GM12865 (cell line): Measurements from ENCODE around the gene GLYR1.
"Not testable (repeated sequence)": the region's sequence is repeated elsewhere in the genome, so short reads cannot be mapped to it uniquely, and the experiment has no call there.

ENCODE experiments used
- DNase-seq: peaks from one replicate; pipeline ENCODE4 v3.0.0; 2010; ENCODE audit warnings: low read depth
- H3K4me3 ChIP-seq: 2 replicates; pipeline ENCODE4 v1.5.1; 2011; ENCODE audit warnings: mild to moderate bottlenecking, low read depth, low read length, control low read depth
- CTCF ChIP-seq: IDR thresholded peaks from 2 replicates; pipeline ENCODE4 v1.5.1; 2011; ENCODE audit warnings: low read length, control low read depth, low read depth, inconsistent platforms; ENCODE audit not compliant: insufficient read depth; ENCODE audit errors: missing control alignments

Gene GLYR1

GRCh38 chr16:4846901-4847773, at the start of gene GLYR1, which contains the start of gene UBN1:
TSS of gene GLYR1 (minus strand) at chr16:4847288. CDS start at chr16:4847265, 23 bp downstream.
TSS of gene UBN1 (plus strand) at chr16:4847481. CDS start at chr16:4852918, 5,437 bp downstream.
- DNase-seq, result peak; percentile 98
- no peak for TF ChIP-seq CTCF
- H3K4me3 ChIP-seq, result peak within 1 kb of the TSS; percentile 74

GRCh38 chr16:4896761-4897160, 49.7 kb upstream of the GLYR1 start:
- not testable (repeated sequence) for DNase-seq, H3K4me3 ChIP-seq

- DNase-seq, result no peak
- no peak for TF ChIP-seq CTCF
- no peak overlapping the region for H3K4me3 ChIP-seq
These were observed 48.3 kb upstream of the GLYR1 start for GRCh38 chr16:4895366-4895765.

- TF ChIP-seq CTCF, result no peak
- peak; percentile 7 for DNase-seq
- H3K4me3 ChIP-seq, result no peak overlapping the region
These were observed 47.4 kb upstream of the GLYR1 start for GRCh38 chr16:4894276-4895150.

GRCh38 chr16:4893103-4893862, 46.2 kb upstream of the GLYR1 start:
- no peak for TF ChIP-seq CTCF
- DNase-seq, result no peak

GRCh38 chr16:4892361-4893102, 45.4 kb upstream of the GLYR1 start:
- no peak overlapping the region for H3K4me3 ChIP-seq
- no peak for DNase-seq
- TF ChIP-seq CTCF, result no peak

More at GRCh38 chr16:4893103-4893862, 46.2 kb upstream of the GLYR1 start:
- H3K4me3 ChIP-seq, result no peak overlapping the region
